ENCODE data around the gene RDH8.
"Not testable (repeated sequence)": the region's sequence is repeated elsewhere in the genome, so short reads cannot be mapped to it uniquely, and the experiment has no call there.

Gene RDH8

GRCh38 chr19:10005632-10006334, 7.5 kb upstream of the RDH8 start:
- DNase-seq (ENCODE audit: low read depth): no peak

GRCh38 chr19:10006335-10006708, 7.0 kb upstream of the RDH8 start:
- peak; percentile 25 for DNase-seq (ENCODE audit: low read depth)

GRCh38 chr19:10006752-10007323, 6.4 kb upstream of the RDH8 start:
- DNase-seq (ENCODE audit: low read depth): no peak

- DNase-seq (ENCODE audit: low read depth): no peak
Measured at GRCh38 chr19:10007371-10008183, 5.7 kb upstream of the RDH8 start.

- DNase-seq (ENCODE audit: low read depth): no peak
Measured at GRCh38 chr19:10008184-10008765, 5.0 kb upstream of the RDH8 start.

GRCh38 chr19:10009714-10010224, 3.5 kb upstream of the RDH8 start:
- DNase-seq (ENCODE audit: low read depth): no peak

- DNase-seq (ENCODE audit: low read depth): no peak
Measured at GRCh38 chr19:10010247-10010691, 3.0 kb upstream of the RDH8 start, which contains the start of gene COL5A3. COL5A3 (minus strand) TSS chr19:10010504; CDS start chr19:10010385, 119 bp downstream.

GRCh38 chr19:10010939-10011338, 2.3 kb upstream of the RDH8 start:
- DNase-seq (ENCODE audit: low read depth): no peak

- DNase-seq (ENCODE audit: low read depth): no peak
Measured at GRCh38 chr19:10011974-10012373, 1.3 kb upstream of the RDH8 start.

- DNase-seq (ENCODE audit: low read depth): no peak
Measured at GRCh38 chr19:10013834-10014618, 743 bp downstream of the RDH8 start.

- DNase-seq (ENCODE audit: low read depth): no peak
Measured at GRCh38 chr19:10018263-10018662, 5.0 kb downstream of the RDH8 start.

- DNase-seq (ENCODE audit: low read depth): no peak
Measured at GRCh38 chr19:10018786-10019185, 5.5 kb downstream of the RDH8 start.

GRCh38 chr19:10019246-10019645, 6.0 kb downstream of the RDH8 start:
- DNase-seq (ENCODE audit: low read depth): no peak

GRCh38 chr19:10020851-10021250, 7.6 kb downstream of the RDH8 start:
- DNase-seq (ENCODE audit: low read depth): no peak

- DNase-seq (ENCODE audit: low read depth): no peak
Measured at GRCh38 chr19:10021446-10021845, 8.2 kb downstream of the RDH8 start.

GRCh38 chr19:10021863-10022262, 8.6 kb downstream of the RDH8 start:
- DNase-seq (ENCODE audit: low read depth): no peak

- DNase-seq (ENCODE audit: low read depth): not testable (repeated sequence)
Measured at GRCh38 chr19:10023096-10023495, 9.8 kb downstream of the RDH8 start.

GRCh38 chr19:10026744-10027143, 13.5 kb downstream of the RDH8 start:
- no peak for DNase-seq (ENCODE audit: low read depth)

- DNase-seq (ENCODE audit: low read depth): peak; percentile 63
Measured at GRCh38 chr19:10027158-10027997, 14.1 kb downstream of the RDH8 start.

- DNase-seq (ENCODE audit: low read depth): no peak
Measured at GRCh38 chr19:10033614-10034013, 20.3 kb downstream of the RDH8 start.

Data from activated gamma-delta T cell treated with anti-CD3 and anti-CD28 coated beads, Interleukin-2, amount 50 U/mL, for 16 hours (primary cell).